Fibroblast of the conjunctiva (primary cell): Measurements from ENCODE around the gene RIN3.

ENCODE experiments used
- DNase-seq: peaks from one replicate; pipeline ENCODE4 v3.0.0-alpha.2; 2010; ENCODE audit warnings: low read depth

Gene RIN3

GRCh38 chr14:92687681-92688433 lies 174.3 kb downstream of the RIN3 start:
- no peak for DNase-seq

GRCh38 chr14:92688434-92689375 lies 175.1 kb downstream of the RIN3 start:
- DNase-seq = no peak

- DNase-seq = peak; percentile 35
These were observed 176.8 kb downstream of the RIN3 start for GRCh38 chr14:92690171-92691011.

- no peak for DNase-seq
These were observed 179.2 kb downstream of the RIN3 start for GRCh38 chr14:92692822-92693226.

- DNase-seq = no peak
These were observed 180.6 kb downstream of the RIN3 start for GRCh38 chr14:92693998-92694795.

GRCh38 chr14:92694807-92695206 lies 181.2 kb downstream of the RIN3 start:
- DNase-seq = no peak

- no peak for DNase-seq
These were observed 182.0 kb downstream of the RIN3 start for GRCh38 chr14:92695562-92695961.

GRCh38 chr14:92696366-92696765 lies 182.8 kb downstream of the RIN3 start:
- no peak for DNase-seq

- DNase-seq = no peak
These were observed 184.8 kb downstream of the RIN3 start for GRCh38 chr14:92698393-92698792.

- no peak for DNase-seq
These were observed 188.2 kb downstream of the RIN3 start for GRCh38 chr14:92701826-92702225.

- DNase-seq = no peak
These were observed 188.9 kb downstream of the RIN3 start for GRCh38 chr14:92702441-92702918.

- DNase-seq = no peak
These were observed 189.9 kb downstream of the RIN3 start for GRCh38 chr14:92703516-92703915.

GRCh38 chr14:92704036-92704804 lies 190.6 kb downstream of the RIN3 start:
- DNase-seq = no peak

- DNase-seq = no peak
These were observed 191.2 kb downstream of the RIN3 start for GRCh38 chr14:92704821-92705220.

GRCh38 chr14:92706386-92706785 lies 192.8 kb downstream of the RIN3 start:
- DNase-seq = no peak

- DNase-seq = no peak
These were observed 195.9 kb downstream of the RIN3 start for GRCh38 chr14:92709340-92710000.

- DNase-seq = no peak
These were observed 196.4 kb downstream of the RIN3 start for GRCh38 chr14:92710001-92710341.

GRCh38 chr14:92711976-92712653 lies 198.5 kb downstream of the RIN3 start:
- no peak for DNase-seq

- no peak for DNase-seq
These were observed 199.1 kb downstream of the RIN3 start for GRCh38 chr14:92712654-92713051.
